M059J (cell line): ENCODE data around the gene CNTNAP3. TPM values are rescaled to one million over a fixed set of nuclear protein-coding genes. Genes with fewer than 3 reads are reported as not detected.
"Not testable (repeated sequence)": the region's sequence is repeated elsewhere in the genome, so short reads cannot be mapped to it uniquely, and the experiment has no call there.

Source experiments
- DNase-seq: peaks from one replicate; pipeline ENCODE4 v3.0.0-alpha.2; 2012; ENCODE audit warnings: low read depth
- total RNA-seq: library from RNA; depleted of rRNA; stranded (reverse); fragments of >200 nt; shearing (Covaris generic); gene quantifications from 2 replicates; pipeline ENCODE4 v1.2.3, GENCODE V29; 2014; rRNA removed

CNTNAP3 gene
- total RNA-seq, 1 experiment from 2014 or later = 0.42 TPM

- not testable (repeated sequence) for DNase-seq
Measured at GRCh38 chr9:39073537-39073936, 214.4 kb downstream of the CNTNAP3 start.

- DNase-seq = not testable (repeated sequence)
Measured at GRCh38 chr9:39067683-39068082, 220.3 kb downstream of the CNTNAP3 start.

DNA sequence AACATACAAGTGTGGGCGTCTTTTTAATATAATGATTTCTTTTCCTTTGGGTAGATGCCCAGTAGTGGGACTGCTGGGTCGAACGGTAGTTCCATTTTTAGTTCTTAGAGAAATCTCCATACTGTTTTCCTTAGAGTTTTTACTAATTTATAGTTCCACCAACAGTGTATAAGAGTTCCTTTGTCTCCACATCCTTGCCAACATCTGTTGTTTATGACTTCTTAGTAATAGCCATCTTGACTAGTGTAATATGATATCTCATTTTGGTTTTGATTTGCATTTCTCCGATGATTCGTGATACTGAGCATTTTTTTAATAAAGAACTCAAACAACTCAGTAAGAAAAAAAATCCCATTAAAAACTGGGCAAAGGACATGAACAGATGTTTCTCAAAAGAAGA lies 225.0 kb downstream of the CNTNAP3 start:
- DNase-seq = peak; percentile 48

DNA sequence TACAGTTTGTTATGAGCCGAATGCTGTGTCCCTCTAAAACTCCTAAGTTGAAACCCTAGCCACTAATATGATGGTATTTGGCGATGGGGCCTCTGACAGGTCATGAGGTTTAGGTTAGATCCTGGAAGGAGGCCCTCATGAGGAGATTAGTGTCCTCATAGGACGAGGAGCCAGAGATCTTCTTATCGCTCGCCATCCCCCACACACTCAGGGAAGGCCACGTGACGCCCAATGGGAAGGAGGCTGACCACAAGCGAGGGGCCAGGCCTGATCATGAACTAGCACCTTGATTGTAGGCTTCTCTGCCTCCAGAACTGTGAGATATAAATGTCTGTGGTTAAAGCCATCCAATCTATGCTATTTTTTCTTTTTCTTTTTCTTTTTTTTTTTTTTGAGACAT lies 233.5 kb downstream of the CNTNAP3 start:
- not testable (repeated sequence) for DNase-seq

DNA sequence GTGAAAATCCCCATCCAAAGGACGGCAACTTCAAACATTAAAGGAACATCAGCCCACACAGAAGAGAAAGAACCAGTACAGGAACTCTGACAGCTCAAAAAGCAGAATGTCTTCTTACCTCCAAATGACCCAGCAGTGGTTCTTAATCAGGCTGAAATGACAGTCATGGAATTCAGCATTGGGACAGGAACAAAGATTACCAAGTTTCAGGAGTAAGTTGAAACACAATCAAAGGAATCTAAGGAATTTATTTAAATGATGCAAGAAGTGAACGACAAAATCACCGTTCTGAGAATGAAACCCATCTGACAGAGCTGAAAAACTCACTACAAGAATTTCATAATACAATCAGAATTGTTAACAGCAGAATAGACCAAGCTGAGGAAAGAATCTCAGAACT lies 241.1 kb downstream of the CNTNAP3 start:
- DNase-seq = peak; percentile 24

DNA sequence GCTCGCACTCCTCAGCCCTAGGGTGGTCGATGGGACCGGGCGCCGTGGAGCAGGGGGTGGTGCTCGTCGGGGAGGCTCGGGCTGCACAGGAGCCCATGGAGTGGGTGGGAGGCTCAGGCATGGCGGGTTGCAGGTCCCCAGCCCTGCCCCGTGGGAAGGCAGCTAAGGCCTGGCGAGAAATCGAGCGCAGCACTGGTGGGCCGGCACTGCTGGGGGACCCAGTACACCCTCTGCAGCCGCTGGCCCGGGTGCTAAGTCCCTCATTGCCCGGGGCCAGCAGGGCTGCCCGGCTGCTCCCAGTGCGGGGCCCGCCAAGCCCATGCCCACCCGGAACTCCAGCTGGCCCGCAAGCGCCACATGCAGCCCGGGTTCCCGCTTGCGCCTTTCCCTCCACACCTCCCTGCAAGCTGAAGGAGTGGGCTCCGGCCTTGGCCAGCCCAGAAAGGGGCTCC lies 245.6 kb downstream of the CNTNAP3 start:
- DNase-seq = not testable (repeated sequence)

DNA sequence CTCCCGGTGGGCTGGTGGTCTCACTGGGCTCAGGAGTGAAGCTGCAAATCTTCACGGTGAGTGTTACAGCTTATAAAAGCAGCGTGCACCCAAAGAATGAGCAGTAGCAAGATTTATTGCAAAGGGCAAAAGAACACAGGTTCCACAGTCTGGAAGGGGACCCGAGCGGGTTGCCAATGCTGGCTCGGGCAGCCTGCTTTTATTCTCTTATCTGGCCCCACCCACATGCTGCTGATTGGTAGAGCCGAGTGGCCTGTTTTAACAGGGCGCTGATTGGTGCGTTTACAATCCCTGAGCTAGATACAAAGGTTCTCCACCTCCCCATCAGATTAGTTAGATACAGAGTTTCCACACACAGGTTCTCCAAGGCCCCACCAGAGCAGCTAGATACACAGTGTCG lies 246.2 kb downstream of the CNTNAP3 start:
- DNase-seq = not testable (repeated sequence)

DNA sequence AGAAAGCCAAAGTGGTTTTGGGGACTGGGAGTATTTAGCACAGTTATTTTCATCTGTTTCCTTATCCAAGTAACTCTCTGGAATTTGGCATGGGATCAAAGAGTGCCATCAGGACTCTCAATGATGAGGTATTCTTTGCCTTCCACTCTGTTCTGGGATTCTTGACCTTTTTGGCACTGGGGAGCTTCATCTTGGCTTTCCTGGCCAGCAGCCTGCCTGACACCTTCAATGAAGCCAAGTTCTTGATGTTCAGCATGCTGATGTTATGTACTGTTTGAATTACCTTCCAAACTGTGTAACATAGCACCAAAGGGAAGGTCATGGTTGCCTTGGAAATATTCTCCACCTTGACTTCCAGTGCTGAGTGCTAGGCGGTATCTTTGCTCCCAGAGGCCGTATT lies 248.8 kb downstream of the CNTNAP3 start:
- not testable (repeated sequence) for DNase-seq

- not testable (repeated sequence) for DNase-seq
Measured at GRCh38 chr9:39038221-39038620, 249.7 kb downstream of the CNTNAP3 start.

- not testable (repeated sequence) for DNase-seq
Measured at GRCh38 chr9:39033849-39034248, 254.1 kb downstream of the CNTNAP3 start.

DNA sequence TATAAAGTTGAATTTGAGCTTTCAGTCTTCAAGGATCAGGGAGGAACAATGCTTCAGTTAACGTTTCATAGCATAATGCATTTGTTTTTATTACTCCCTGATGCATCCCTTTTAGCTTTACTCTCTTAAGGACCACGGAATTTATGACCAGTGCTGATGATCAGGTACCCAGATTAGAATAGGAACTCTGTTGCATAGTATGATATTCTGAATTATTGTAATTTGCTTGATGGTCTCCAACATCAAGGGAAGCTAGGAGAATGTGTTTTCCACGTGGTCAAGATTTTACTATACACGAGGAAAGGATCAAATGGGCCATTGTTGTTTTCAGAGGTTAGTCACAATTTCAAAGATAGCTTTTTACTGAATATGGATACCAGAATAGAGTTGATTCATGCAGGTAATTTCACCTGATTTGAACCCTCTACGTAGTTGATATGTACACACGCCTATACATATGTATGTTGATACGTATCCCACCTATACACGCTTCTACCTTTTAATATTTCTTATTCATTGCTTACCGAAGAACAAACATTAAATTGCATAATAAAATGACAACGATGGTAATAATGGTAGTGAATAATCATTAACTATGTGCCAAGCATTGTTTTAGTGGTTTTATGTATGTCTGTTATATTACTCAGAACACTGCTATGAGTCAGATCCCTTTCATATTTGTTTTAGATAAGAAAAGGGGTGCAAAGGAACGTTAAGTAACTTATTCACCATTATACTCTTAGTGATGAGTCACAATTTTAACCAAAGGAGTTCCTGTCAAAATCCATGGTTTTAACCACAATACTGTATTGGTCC lies 257.6 kb downstream of the CNTNAP3 start:
- DNase-seq = peak; percentile 50

- DNase-seq = not testable (repeated sequence)
Measured at GRCh38 chr9:39028855-39029254, 259.1 kb downstream of the CNTNAP3 start.

- not testable (repeated sequence) for DNase-seq
Measured at GRCh38 chr9:39028168-39028567, 259.8 kb downstream of the CNTNAP3 start.

GRCh38 chr9:39025911-39026588 lies 261.9 kb downstream of the CNTNAP3 start:
- DNase-seq = peak; percentile 26

Other genes starting within 250 kb of the CNTNAP3 start
- not detected in 2 replicates for gene SPATA31A1, start 67.5 kb upstream of the CNTNAP3 start, total RNA-seq